Endothelial cell of umbilical vein (primary cell): ENCODE results near the gene CDHR1. TPM values are rescaled to one million over a fixed set of nuclear protein-coding genes. Genes with fewer than 3 reads are reported as not detected.

Source experiments
- BruUV-seq: library from RNA; stranded (reverse); fragments of 400-500 nt; replicated peaks from 2 replicates; lab custom pipeline; 2021; lab: Mats Ljungman, UMichigan
- CTCF ChIA-PET: fragments of 300-600, 350-600 bp; sonication (Branson Sonifier 250); formaldehyde crosslinking; loops from one replicate; lab custom pipeline; 2021; ENCODE audit warnings: antibody characterized with exemption, inconsistent platforms; lab: Charles Lee
- POLR2A ChIA-PET: fragments of 300-600, 350-600 bp; sonication (Branson Sonifier 250); formaldehyde crosslinking; loops from one replicate; lab custom pipeline; 2021; ENCODE audit warnings: antibody characterized with exemption, inconsistent platforms; lab: Charles Lee
- DNase-seq: peaks from one replicate; pipeline ENCODE4 v3.0.0-alpha.2; 2011; ENCODE audit warnings: low read depth, low spot score
- FAIRE-seq: peaks from 2 replicates; lab custom pipeline; 2011; peaks lifted over from hg19 to GRCh38; lab: Jason Lieb, UNC
- H2AFZ ChIP-seq: 2 replicates; pipeline ENCODE4 v1.6.0; 2012; ENCODE audit warnings: low read depth, low read length, control low read depth, inconsistent platforms
- H3K27ac ChIP-seq: 2 replicates; pipeline ENCODE4 v1.5.1; 2011; ENCODE audit warnings: low read depth, mild to moderate bottlenecking, control low read depth, low read length, moderate library complexity; ENCODE audit not compliant: insufficient read depth
- H3K27me3 ChIP-seq, 2 experiments: 2 replicates each; pipeline versions ENCODE4 v1.6.0 to v1.6.1; 2011; ENCODE audit warnings: low read length in 2 of 2, mixed read lengths in 1 of 2; ENCODE audit not compliant: control insufficient read depth in 2 of 2, insufficient read depth in 2 of 2
- H3K36me3 ChIP-seq, 2 experiments: 2 replicates in 1 of 2; 3 replicates in 1 of 2; pipeline ENCODE4 v1.5.1; 2011; ENCODE audit warnings: low read length in 2 of 2, mild to moderate bottlenecking in 1 of 2, moderate library complexity in 1 of 2; ENCODE audit not compliant: control insufficient read depth in 2 of 2, insufficient read depth in 2 of 2; ENCODE audit errors: extremely low read depth in 1 of 2
- H3K4me1 ChIP-seq: 3 replicates; pipeline ENCODE4 v1.5.1; 2011; ENCODE audit warnings: mild to moderate bottlenecking, low read length; ENCODE audit not compliant: control insufficient read depth, insufficient read depth; ENCODE audit errors: extremely low read depth
- H3K4me2 ChIP-seq: 2 replicates; pipeline ENCODE4 v1.6.1; 2011; ENCODE audit warnings: low read length, control low read depth, mixed read lengths; ENCODE audit not compliant: insufficient read depth
- H3K4me3 ChIP-seq, 3 experiments: fragments of 200-600 bp in 1 of 3; sonication (generic), shearing (Covaris generic) in 1 of 3; replicated peaks in 1 of 3; 2 replicates each; pipeline ENCODE4 v1.5.1; 2011 to 2016; ENCODE audit warnings: control low read depth in 3 of 3, low read length in 3 of 3, mild to moderate bottlenecking in 2 of 3, inconsistent platforms in 1 of 3, low read depth in 1 of 3, moderate library complexity in 1 of 3; ENCODE audit not compliant: insufficient read depth in 1 of 3
- H3K79me2 ChIP-seq: 2 replicates; pipeline ENCODE4 v1.6.0; 2012; ENCODE audit warnings: low read length, inconsistent platforms; ENCODE audit not compliant: control insufficient read depth, insufficient read depth
- H3K9ac ChIP-seq: replicated peaks from 2 replicates; pipeline ENCODE3; 2011; ENCODE audit warnings: low read length, control low read depth; ENCODE audit not compliant: insufficient read depth; ENCODE audit errors: extremely low read depth
- H3K9me1 ChIP-seq: replicated peaks from 3 replicates; pipeline ENCODE4 v1.6.0; 2011; ENCODE audit warnings: mild to moderate bottlenecking, low read length; ENCODE audit not compliant: control insufficient read depth, insufficient read depth; ENCODE audit errors: extremely low read depth
- H3K9me3 ChIP-seq: replicated peaks from 2 replicates; pipeline ENCODE4 v1.5.1; 2012; ENCODE audit warnings: low read length, inconsistent platforms; ENCODE audit not compliant: control insufficient read depth, insufficient read depth
- H4K20me1 ChIP-seq: replicated peaks from 2 replicates; pipeline ENCODE3; 2011; ENCODE audit warnings: mild to moderate bottlenecking, low read length; ENCODE audit not compliant: control insufficient read depth, insufficient read depth; ENCODE audit errors: extremely low read depth
- EZH2 ChIP-seq: IDR thresholded peaks from 2 replicates; pipeline ENCODE4 v1.6.1; 2012; ENCODE audit warnings: borderline replicate concordance, low read depth, mild to moderate bottlenecking, moderate library complexity, low read length, inconsistent platforms; ENCODE audit not compliant: severe bottlenecking
- FOS ChIP-seq: IDR thresholded peaks from 2 replicates; pipeline ENCODE4 v1.6.1; 2011; ENCODE audit warnings: mild to moderate bottlenecking, low read length, moderate library complexity, borderline replicate concordance; ENCODE audit not compliant: insufficient read depth
- JUN ChIP-seq: IDR thresholded peaks from 2 replicates; pipeline ENCODE4 v1.6.1; 2011; ENCODE audit warnings: borderline replicate concordance, low read depth; ENCODE audit not compliant: insufficient read length, insufficient read depth
- MAX ChIP-seq: IDR thresholded peaks from 2 replicates; pipeline ENCODE4 v1.6.1; 2011; ENCODE audit not compliant: insufficient read depth, insufficient read length
- MYC ChIP-seq: IDR thresholded peaks from one replicate; pipeline ENCODE4 v1.6.1; 2011; ENCODE audit warnings: mild to moderate bottlenecking, low read depth, low read length
- POLR2A ChIP-seq: IDR thresholded peaks from 2 replicates; pipeline ENCODE4 v1.6.1; 2012; ENCODE audit warnings: low read depth, mild to moderate bottlenecking, control low read depth, low read length
- POLR2AphosphoS5 ChIP-seq: IDR thresholded peaks from 2 replicates; pipeline ENCODE4 v1.6.1; 2012; ENCODE audit warnings: low read depth, mild to moderate bottlenecking, control low read depth, low read length, moderate library complexity; ENCODE audit not compliant: insufficient read depth
- dilution Hi-C: fragments of 300-500 bp; cut with MboI; formaldehyde crosslinking; loops from one replicate; pipeline ENCODE4 v1.15.0; 2019; ENCODE audit warnings: low sequenced_read_pairs; ENCODE audit not compliant: extremely low pct_ligation_motif_present
- intact Hi-C: fragments of 100-400 bp; cut with micrococcal nuclease; formaldehyde crosslinking; loops from one replicate; pipeline ENCODE4 v1.10.0; 2022
- polyA plus RNA-seq, 4 experiments: library from polyadenylated mRNA; depleted of rRNA in 3 of 4; stranded (reverse) in 3 of 4; unstranded in 1 of 4; fragments of >200 nt; gene quantifications; 2 replicates each; pipeline versions ENCODE4 v1.2.1 to v1.2.3, GENCODE V29; 2011 to 2012; ENCODE audit warnings: missing spikeins in 1 of 4
- total RNA-seq: library from RNA; stranded (reverse); gene quantifications from 2 replicates; pipeline ENCODE4 v1.2.3, GENCODE V29; 2021
- TF ChIP-seq, protein P1 (sequence below), 2 donors: IDR thresholded peaks; 1 replicate in 1 of 2; 2 replicates in 1 of 2; pipeline ENCODE4 v1.5.1; 2011; ENCODE audit warnings: low read length in 2 of 2, mild to moderate bottlenecking in 2 of 2, moderate library complexity in 2 of 2, control low read depth in 1 of 2, inconsistent platforms in 1 of 2, low read depth in 1 of 2; ENCODE audit not compliant: insufficient read depth in 1 of 2; ENCODE audit errors: extremely low read depth in 1 of 2

CDHR1 gene
- total and polyA plus RNA-seq, 2 donors (not counting 3 experiments of a cell fraction or from before 2014, with no cell fraction given): 0.11 to 0.53 TPM

- intact Hi-C loops: no loop called here
- Histone ChIP-seq H3K4me3 (no peak overlapping the region), H3K4me1 (no peaks in the 10 kb centered on the region), H3K36me3 (peaks cover 7 to 11% of the 10 kb centered on the region in 2 experiments), H3K27me3 (peaks cover 0 to 2% of the 10 kb centered on the region in 2 experiments), H3K9me3 (no peaks in the 10 kb centered on the region), H3K9me1 (no peaks in the 10 kb centered on the region), H3K27ac (no peak overlapping the region), H3K79me2 (no peaks in the 10 kb centered on the region), H3K9ac (no peak overlapping the region), H3K4me2 (no peak overlapping the region), H4K20me1 (no peaks in the 10 kb centered on the region), H2AFZ (no peak overlapping the region)
- TF ChIP-seq JUN (no peak), EZH2 (no peak), POLR2AphosphoS5 (no peak), POLR2A (no peak), MAX (no peak), FOS (no peak), MYC (no peak)
- TF ChIP-seq, protein P1, sequence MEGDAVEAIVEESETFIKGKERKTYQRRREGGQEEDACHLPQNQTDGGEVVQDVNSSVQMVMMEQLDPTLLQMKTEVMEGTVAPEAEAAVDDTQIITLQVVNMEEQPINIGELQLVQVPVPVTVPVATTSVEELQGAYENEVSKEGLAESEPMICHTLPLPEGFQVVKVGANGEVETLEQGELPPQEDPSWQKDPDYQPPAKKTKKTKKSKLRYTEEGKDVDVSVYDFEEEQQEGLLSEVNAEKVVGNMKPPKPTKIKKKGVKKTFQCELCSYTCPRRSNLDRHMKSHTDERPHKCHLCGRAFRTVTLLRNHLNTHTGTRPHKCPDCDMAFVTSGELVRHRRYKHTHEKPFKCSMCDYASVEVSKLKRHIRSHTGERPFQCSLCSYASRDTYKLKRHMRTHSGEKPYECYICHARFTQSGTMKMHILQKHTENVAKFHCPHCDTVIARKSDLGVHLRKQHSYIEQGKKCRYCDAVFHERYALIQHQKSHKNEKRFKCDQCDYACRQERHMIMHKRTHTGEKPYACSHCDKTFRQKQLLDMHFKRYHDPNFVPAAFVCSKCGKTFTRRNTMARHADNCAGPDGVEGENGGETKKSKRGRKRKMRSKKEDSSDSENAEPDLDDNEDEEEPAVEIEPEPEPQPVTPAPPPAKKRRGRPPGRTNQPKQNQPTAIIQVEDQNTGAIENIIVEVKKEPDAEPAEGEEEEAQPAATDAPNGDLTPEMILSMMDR (IDR thresholded peaks at IDR 0.05; ENCODE audit: extremely low read depth in 1 of 2, insufficient read depth in 1 of 2, low read depth in 1 of 2, low read length in 2 of 2): no peak
- FAIRE-seq: no peak
- dilution Hi-C loops: no loop called here
- ChIA-PET CTCF (interaction anchor here (1.2 kb wide), 1 partner anchor 9 kb away, joined by 5 read pairs; no protein-coding TSS in a partner anchor), POLR2A (no interaction called here)
- BruUV-seq: no TSS peak
- DNase-seq: no peak
Measured at GRCh38 chr10:84156768-84157167, 37.6 kb upstream of the CDHR1 start.
